Measurements from ENCODE around the gene RNF133. TPM values are rescaled to one million over a fixed set of nuclear protein-coding genes. Genes with fewer than 3 reads are reported as not detected.

Gene RNF133
- total RNA-seq, 1 experiment from 2014 or later = 0.20 TPM

DNA sequence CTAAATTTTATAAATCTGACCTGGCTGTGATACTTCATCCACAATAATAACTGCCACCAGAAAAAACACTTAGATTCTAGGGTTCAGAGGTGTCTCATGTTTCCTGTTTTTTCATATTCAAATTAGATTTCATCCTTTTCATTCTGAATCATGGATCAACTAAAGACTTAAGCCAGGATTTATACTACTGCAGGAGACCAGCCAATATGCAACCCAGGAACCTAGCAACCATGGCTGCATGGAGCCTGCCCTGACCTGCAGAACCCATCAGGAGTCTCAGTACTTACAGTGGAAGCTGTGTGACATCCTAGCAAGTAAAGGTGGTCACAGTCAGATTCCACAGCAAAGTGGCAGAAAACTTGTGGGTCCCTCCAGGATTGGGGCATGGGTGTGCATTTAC lies 44.3 kb upstream of the RNF133 start:
- ChIA-PET RAD21 (ENCODE audit: low non-redundant PET in 1 of 2, low total read pairs in 2 of 2, uncharacterized antibody in 2 of 2, unreplicated experiment in 2 of 2) (no interaction called here), POLR2A (no interaction called here)
- no peak overlapping the region for H3K4me2 ChIP-seq (ENCODE audit: low read length)

More for the DNA sequence above, 44.3 kb upstream of the RNF133 start:
- no peaks in the 10 kb centered on the region for H3K9me3 ChIP-seq (ENCODE audit: control insufficient read depth in 1 of 2, insufficient read depth in 1 of 2, low read depth in 1 of 2, low read length in 2 of 2)
- no peaks in the 10 kb centered on the region for H3K27me3 ChIP-seq (ENCODE audit: insufficient read depth, low read length)
- H4K20me1 ChIP-seq (ENCODE audit: insufficient read depth) = no peaks in the 10 kb centered on the region
- CTCF ChIA-PET = no interaction called here
- DNase-seq (ENCODE audit: low read depth, low spot score) (no peak), ATAC-seq (no peak)
- no peak overlapping the region for H3K27ac ChIP-seq (ENCODE audit: low read depth, low read length)
- H3K9ac ChIP-seq (ENCODE audit: low read length) = no peak overlapping the region
- H3K9me2 ChIP-seq (ENCODE audit: insufficient read depth) = no peaks in the 10 kb centered on the region
- no peak overlapping the region for H2AFZ ChIP-seq (ENCODE audit: low read depth, low read length, poor library complexity, severe bottlenecking)
- no TSS peak for BruUV-seq (replicated peaks)
- no peaks in the 10 kb centered on the region for H3K79me2 ChIP-seq (ENCODE audit: insufficient read depth, low read length)
- no peaks in the 10 kb centered on the region for H3K36me3 ChIP-seq (ENCODE audit: control insufficient read depth in 1 of 2, insufficient read depth in 2 of 2, low read length in 2 of 2)
- intact Hi-C loops (cut with micrococcal nuclease) = no loop called here
- no peak overlapping the region for H3K4me3 ChIP-seq (replicated peaks in 1 of 2; ENCODE audit: low read depth in 1 of 2, low read length in 2 of 2)
- TF ChIP-seq ZNF274 (IDR thresholded peaks at IDR 0.05; ENCODE audit: low read depth, low read length) (no peak), CEBPB (IDR thresholded peaks at IDR 0.05; ENCODE audit: low read depth) (no peak), FOSL1 (IDR thresholded peaks at IDR 0.05; ENCODE audit: low read depth) (no peak), POLR2A (IDR thresholded peaks at IDR 0.05; ENCODE audit: borderline replicate concordance, extremely low read depth, insufficient read depth, insufficient read length) (no peak), CBX3 (IDR thresholded peaks at IDR 0.05; ENCODE audit: low read depth) (no peak), EZH2phosphoT487 (IDR thresholded peaks at IDR 0.05; ENCODE audit: borderline replicate concordance) (no peak), YY1 (IDR thresholded peaks at IDR 0.05; ENCODE audit: extremely low read depth, insufficient replicate concordance, low read depth, low read length) (no peak), RAD21 (IDR thresholded peaks at IDR 0.05; ENCODE audit: low read depth) (no peak), EZH2 (IDR thresholded peaks at IDR 0.05) (no peak), SRF (IDR thresholded peaks at IDR 0.05; ENCODE audit: low read depth) (no peak), ZFX (IDR thresholded peaks at IDR 0.05) (no peak), SP1 (IDR thresholded peaks at IDR 0.05; ENCODE audit: low read depth) (no peak), POLR2AphosphoS5 (IDR thresholded peaks at IDR 0.05; ENCODE audit: low read depth, low read length) (no peak), EGR1 (IDR thresholded peaks at IDR 0.05; ENCODE audit: low read depth) (no peak), ELF1 (IDR thresholded peaks at IDR 0.05; ENCODE audit: borderline replicate concordance, low read depth) (no peak)
- TF ChIP-seq, protein P1, sequence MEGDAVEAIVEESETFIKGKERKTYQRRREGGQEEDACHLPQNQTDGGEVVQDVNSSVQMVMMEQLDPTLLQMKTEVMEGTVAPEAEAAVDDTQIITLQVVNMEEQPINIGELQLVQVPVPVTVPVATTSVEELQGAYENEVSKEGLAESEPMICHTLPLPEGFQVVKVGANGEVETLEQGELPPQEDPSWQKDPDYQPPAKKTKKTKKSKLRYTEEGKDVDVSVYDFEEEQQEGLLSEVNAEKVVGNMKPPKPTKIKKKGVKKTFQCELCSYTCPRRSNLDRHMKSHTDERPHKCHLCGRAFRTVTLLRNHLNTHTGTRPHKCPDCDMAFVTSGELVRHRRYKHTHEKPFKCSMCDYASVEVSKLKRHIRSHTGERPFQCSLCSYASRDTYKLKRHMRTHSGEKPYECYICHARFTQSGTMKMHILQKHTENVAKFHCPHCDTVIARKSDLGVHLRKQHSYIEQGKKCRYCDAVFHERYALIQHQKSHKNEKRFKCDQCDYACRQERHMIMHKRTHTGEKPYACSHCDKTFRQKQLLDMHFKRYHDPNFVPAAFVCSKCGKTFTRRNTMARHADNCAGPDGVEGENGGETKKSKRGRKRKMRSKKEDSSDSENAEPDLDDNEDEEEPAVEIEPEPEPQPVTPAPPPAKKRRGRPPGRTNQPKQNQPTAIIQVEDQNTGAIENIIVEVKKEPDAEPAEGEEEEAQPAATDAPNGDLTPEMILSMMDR (IDR thresholded peaks at IDR 0.05 in 2 of 3, conservative IDR thresholded peaks at IDR 0.05 in 1 of 3; ENCODE audit: borderline replicate concordance in 1 of 3, insufficient read depth in 1 of 3, low read depth in 2 of 3, low read length in 2 of 3) = no peak
- TF ChIP-seq, protein P2, sequence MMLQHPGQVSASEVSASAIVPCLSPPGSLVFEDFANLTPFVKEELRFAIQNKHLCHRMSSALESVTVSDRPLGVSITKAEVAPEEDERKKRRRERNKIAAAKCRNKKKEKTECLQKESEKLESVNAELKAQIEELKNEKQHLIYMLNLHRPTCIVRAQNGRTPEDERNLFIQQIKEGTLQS (IDR thresholded peaks at IDR 0.05) = no peak
- TF ChIP-seq, protein P3, sequence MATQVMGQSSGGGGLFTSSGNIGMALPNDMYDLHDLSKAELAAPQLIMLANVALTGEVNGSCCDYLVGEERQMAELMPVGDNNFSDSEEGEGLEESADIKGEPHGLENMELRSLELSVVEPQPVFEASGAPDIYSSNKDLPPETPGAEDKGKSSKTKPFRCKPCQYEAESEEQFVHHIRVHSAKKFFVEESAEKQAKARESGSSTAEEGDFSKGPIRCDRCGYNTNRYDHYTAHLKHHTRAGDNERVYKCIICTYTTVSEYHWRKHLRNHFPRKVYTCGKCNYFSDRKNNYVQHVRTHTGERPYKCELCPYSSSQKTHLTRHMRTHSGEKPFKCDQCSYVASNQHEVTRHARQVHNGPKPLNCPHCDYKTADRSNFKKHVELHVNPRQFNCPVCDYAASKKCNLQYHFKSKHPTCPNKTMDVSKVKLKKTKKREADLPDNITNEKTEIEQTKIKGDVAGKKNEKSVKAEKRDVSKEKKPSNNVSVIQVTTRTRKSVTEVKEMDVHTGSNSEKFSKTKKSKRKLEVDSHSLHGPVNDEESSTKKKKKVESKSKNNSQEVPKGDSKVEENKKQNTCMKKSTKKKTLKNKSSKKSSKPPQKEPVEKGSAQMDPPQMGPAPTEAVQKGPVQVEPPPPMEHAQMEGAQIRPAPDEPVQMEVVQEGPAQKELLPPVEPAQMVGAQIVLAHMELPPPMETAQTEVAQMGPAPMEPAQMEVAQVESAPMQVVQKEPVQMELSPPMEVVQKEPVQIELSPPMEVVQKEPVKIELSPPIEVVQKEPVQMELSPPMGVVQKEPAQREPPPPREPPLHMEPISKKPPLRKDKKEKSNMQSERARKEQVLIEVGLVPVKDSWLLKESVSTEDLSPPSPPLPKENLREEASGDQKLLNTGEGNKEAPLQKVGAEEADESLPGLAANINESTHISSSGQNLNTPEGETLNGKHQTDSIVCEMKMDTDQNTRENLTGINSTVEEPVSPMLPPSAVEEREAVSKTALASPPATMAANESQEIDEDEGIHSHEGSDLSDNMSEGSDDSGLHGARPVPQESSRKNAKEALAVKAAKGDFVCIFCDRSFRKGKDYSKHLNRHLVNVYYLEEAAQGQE (IDR thresholded peaks at IDR 0.05; ENCODE audit: low read depth) = no peak
- H3K4me1 ChIP-seq (ENCODE audit: control insufficient read depth in 1 of 2, insufficient read depth in 2 of 2, low read length in 2 of 2) = no peaks in the 10 kb centered on the region

Data from HCT116 (cell line).